Keratinocyte (primary cell): ENCODE results near the gene PLEKHO2.

Experiments used
- CTCF ChIP-seq, 3 experiments: IDR thresholded peaks in 1 of 3; conservative IDR thresholded peaks in 1 of 3; optimal IDR thresholded peaks in 1 of 3; 2 replicates in 2 of 3; 3 replicates in 1 of 3; pipeline versions ENCODE3 to v1.5.1; 2011; ENCODE audit warnings: low read length in 3 of 3, mild to moderate bottlenecking in 3 of 3, moderate library complexity in 2 of 3, control low read depth in 1 of 3, inconsistent platforms in 1 of 3; ENCODE audit not compliant: insufficient read depth in 2 of 3; ENCODE audit errors: extremely low read depth in 1 of 3
- EZH2 ChIP-seq: IDR thresholded peaks from one replicate; pipeline ENCODE4 v1.6.1; 2012; ENCODE audit warnings: inconsistent platforms, mild to moderate bottlenecking, low read length, moderate library complexity

GRCh38 chr15:64907991-64908390 lies 66.3 kb downstream of the PLEKHO2 start:
- TF ChIP-seq EZH2 (no peak), CTCF (optimal IDR thresholded peaks at IDR 0.05 in 1 of 3, IDR thresholded peaks at IDR 0.05 in 1 of 3, conservative IDR thresholded peaks at IDR 0.05 in 1 of 3; ENCODE audit: extremely low read depth in 1 of 3, insufficient read depth in 2 of 3, low read length in 3 of 3) (no peak)
